Measurements from ENCODE around the gene MFGE8. TPM values are rescaled to one million over a fixed set of nuclear protein-coding genes. Genes with fewer than 3 reads are reported as not detected.

The MFGE8 gene
- total RNA-seq (2014; rRNA removed) (32.0 and 34.2 TPM in 2 replicates), Bru-seq, nascent RNA (percentile 50 among the genes with signal in this experiment), BruChase-seq, experiment 1, labeled RNA remaining after a 6-hour chase (percentile 57 among the genes with signal in this experiment), BruChase-seq, experiment 2, labeled RNA remaining after a 2-hour chase (percentile 50 among the genes with signal in this experiment)
- long read RNA-seq, partial matches to known transcripts = 0 of 16 reads
- long read RNA-seq, other reads (novel, unspliced or antisense) = 10 of 16 reads

GRCh38 chr15:88913017-88913849 lies at the start of gene MFGE8:
TSS of gene MFGE8 (minus strand) at chr15:88913379. CDS start at chr15:88913319, 60 bp downstream.
- BruUV-seq (replicated peaks) = no TSS peak
- Histone ChIP-seq H3K9me2 (replicated peaks; ENCODE audit: low read length) (no peaks in the 10 kb centered on the region), H3K27me3 (ENCODE audit: low read length) (no peaks in the 10 kb centered on the region), H3K9ac (ENCODE audit: low read length) (peak within 1 kb of the TSS; percentile 62), H3K9me3 (ENCODE audit: low read length) (no peaks in the 10 kb centered on the region), H3K79me2 (ENCODE audit: low read length) (no peaks in the 10 kb centered on the region), H3K4me1 (ENCODE audit: insufficient read depth, low read length) (peaks cover 26% of the 10 kb centered on the region), H3K27ac (ENCODE audit: low read length) (no peak within 1 kb of the TSS), H4K20me1 (ENCODE audit: low read length) (no peaks in the 10 kb centered on the region), H3K36me3 (ENCODE audit: low read depth, low read length) (no peaks in the 10 kb centered on the region), H3F3A (ENCODE audit: low read length, unreplicated experiment) (no peaks in the 10 kb centered on the region), H2AFZ (ENCODE audit: low read length) (peak within 1 kb of the TSS; percentile 97), H3K4me2 (ENCODE audit: low read length) (peak within 1 kb of the TSS; percentile 96), H3K4me3 (ENCODE audit: low read length) (peak within 1 kb of the TSS; percentile 84)
- ATAC-seq (peak; percentile 84), DNase-seq (peak; percentile 52)
- TF ChIP-seq EZH2 (IDR thresholded peaks at IDR 0.05; ENCODE audit: low read length, unreplicated experiment) = no peak
- TF ChIP-seq CTCF (conservative IDR thresholded peaks at IDR 0.05; ENCODE audit: low read depth, low read length) = no peak
- TF ChIP-seq EZH2phosphoT487 (IDR thresholded peaks at IDR 0.05; ENCODE audit: borderline replicate concordance, low read length) = no peak
- intact Hi-C loops (cut with micrococcal nuclease) = no loop called here
- ChIA-PET CTCF (no interaction called here), POLR2A (ENCODE audit: unreplicated experiment) (no interaction called here)

GRCh38 chr15:88959445-88959844 lies 46.3 kb upstream of the MFGE8 start:
- no peak overlapping the region for H2AFZ ChIP-seq (ENCODE audit: low read length)
- no TSS peak for BruUV-seq (replicated peaks)
- no peaks in the 10 kb centered on the region for H3K27me3 ChIP-seq (ENCODE audit: low read length)
- no peaks in the 10 kb centered on the region for H3K9me3 ChIP-seq (ENCODE audit: low read length)
- H3K27ac ChIP-seq (ENCODE audit: low read length) = no peak overlapping the region
- no peak for DNase-seq
- ATAC-seq = no peak
- ChIA-PET CTCF (no interaction called here), POLR2A (ENCODE audit: unreplicated experiment) (no interaction called here)
- no peaks in the 10 kb centered on the region for H3K79me2 ChIP-seq (ENCODE audit: low read length)
- no peaks in the 10 kb centered on the region for H3K36me3 ChIP-seq (ENCODE audit: low read depth, low read length)
- H3F3A ChIP-seq (ENCODE audit: low read length, unreplicated experiment) = no peaks in the 10 kb centered on the region
- H3K4me2 ChIP-seq (ENCODE audit: low read length) = no peak overlapping the region
- TF ChIP-seq EZH2phosphoT487 (IDR thresholded peaks at IDR 0.05; ENCODE audit: borderline replicate concordance, low read length) = no peak
- no peak for TF ChIP-seq EZH2 (IDR thresholded peaks at IDR 0.05; ENCODE audit: low read length, unreplicated experiment)
- no peak for TF ChIP-seq CTCF (conservative IDR thresholded peaks at IDR 0.05; ENCODE audit: low read depth, low read length)
- H3K4me3 ChIP-seq (ENCODE audit: low read length) = no peak overlapping the region
- H3K4me1 ChIP-seq (ENCODE audit: insufficient read depth, low read length) = no peaks in the 10 kb centered on the region
- H3K9ac ChIP-seq (ENCODE audit: low read length) = no peak overlapping the region
- intact Hi-C loops (cut with micrococcal nuclease) = no loop called here
- H3K9me2 ChIP-seq (replicated peaks; ENCODE audit: low read length) = no peaks in the 10 kb centered on the region
- H4K20me1 ChIP-seq (ENCODE audit: low read length) = no peaks in the 10 kb centered on the region

GRCh38 chr15:88956906-88957305 lies 43.7 kb upstream of the MFGE8 start:
- ATAC-seq (no peak), DNase-seq (no peak)
- Histone ChIP-seq H2AFZ (ENCODE audit: low read length) (no peak overlapping the region), H3K27me3 (ENCODE audit: low read length) (no peaks in the 10 kb centered on the region), H3K79me2 (ENCODE audit: low read length) (no peaks in the 10 kb centered on the region), H3K9me3 (ENCODE audit: low read length) (no peaks in the 10 kb centered on the region), H4K20me1 (ENCODE audit: low read length) (no peaks in the 10 kb centered on the region), H3K9ac (ENCODE audit: low read length) (no peak overlapping the region), H3K27ac (ENCODE audit: low read length) (no peak overlapping the region), H3K9me2 (replicated peaks; ENCODE audit: low read length) (no peaks in the 10 kb centered on the region), H3K36me3 (ENCODE audit: low read depth, low read length) (no peaks in the 10 kb centered on the region), H3F3A (ENCODE audit: low read length, unreplicated experiment) (no peaks in the 10 kb centered on the region), H3K4me1 (ENCODE audit: insufficient read depth, low read length) (no peaks in the 10 kb centered on the region), H3K4me2 (ENCODE audit: low read length) (no peak overlapping the region), H3K4me3 (ENCODE audit: low read length) (no peak overlapping the region)
- ChIA-PET CTCF (no interaction called here), POLR2A (ENCODE audit: unreplicated experiment) (no interaction called here)
- TF ChIP-seq CTCF (conservative IDR thresholded peaks at IDR 0.05; ENCODE audit: low read depth, low read length) (no peak), EZH2phosphoT487 (IDR thresholded peaks at IDR 0.05; ENCODE audit: borderline replicate concordance, low read length) (no peak)
- intact Hi-C loops (cut with micrococcal nuclease) = no loop called here
- no TSS peak for BruUV-seq (replicated peaks)

Data from PC-3 (cell line).